IMR-90 (cell line): ENCODE results near the gene MIER1. TPM values are rescaled to one million over a fixed set of nuclear protein-coding genes. Genes with fewer than 3 reads are reported as not detected.

Experiments
- ATAC-seq: fragments of 200-7000 bp; cut with Tn5 transposase; 2 replicates; pipeline ENCODE4 v1.9.1; 2020; ENCODE audit warnings: low read depth, mild to moderate bottlenecking, moderate library complexity
- BruUV-seq: library from RNA; stranded (reverse); fragments of 400-500 nt; replicated peaks from 2 replicates; lab custom pipeline; 2021; lab: Mats Ljungman, UMichigan
- CTCF ChIA-PET: fragments of 300-600 bp; formaldehyde crosslinking; extraction: SDS; loops from one replicate; lab custom pipeline; 2021; ENCODE audit warnings: antibody characterized with exemption; lab: Yijun Ruan, JAX
- POLR2A ChIA-PET: fragments of 300-600 bp; sonication (Branson Sonifier 250); formaldehyde crosslinking; loops from one replicate; lab custom pipeline; 2022; ENCODE audit warnings: antibody characterized with exemption; ENCODE audit not compliant: unreplicated experiment; lab: Charles Lee
- DNase-seq: peaks from one replicate; pipeline ENCODE4 v3.0.0; 2013
- H2AFZ ChIP-seq: replicated peaks from 2 replicates; pipeline ENCODE3; 2013; ENCODE audit warnings: low read length, mild to moderate bottlenecking; ENCODE audit not compliant: poor library complexity
- H2AK5ac ChIP-seq: 2 replicates; pipeline ENCODE4 v1.6.1; 2013; ENCODE audit warnings: low read depth, low read length, inconsistent platforms
- H2AK9ac ChIP-seq: replicated peaks from 2 replicates; pipeline ENCODE3; 2013; ENCODE audit warnings: mild to moderate bottlenecking, low read depth, low read length, moderate library complexity; ENCODE audit not compliant: poor library complexity
- H2BK120ac ChIP-seq: 2 replicates; pipeline ENCODE4 v1.6.1; 2013; ENCODE audit warnings: low read depth, low read length, inconsistent platforms
- H2BK15ac ChIP-seq: 3 replicates; pipeline ENCODE4 v1.6.1; 2013; ENCODE audit warnings: low read depth, low read length, inconsistent platforms
- H2BK20ac ChIP-seq: 2 replicates; pipeline ENCODE4 v1.6.1; 2013; ENCODE audit warnings: low read depth, mild to moderate bottlenecking, inconsistent platforms, low read length, moderate library complexity
- H2BK5ac ChIP-seq: 2 replicates; pipeline ENCODE4 v1.6.1; 2013; ENCODE audit warnings: mild to moderate bottlenecking, low read depth, low read length, inconsistent platforms; ENCODE audit not compliant: poor library complexity, severe bottlenecking
- H3K14ac ChIP-seq: replicated peaks from 2 replicates; pipeline ENCODE4 v1.6.1; 2013; ENCODE audit warnings: low read depth, low read length, inconsistent platforms
- H3K18ac ChIP-seq: 2 replicates; pipeline ENCODE4 v1.6.1; 2013; ENCODE audit warnings: low read depth, low read length, control low read depth
- H3K23ac ChIP-seq: 2 replicates; pipeline ENCODE4 v1.6.1; 2013; ENCODE audit warnings: low read depth, low read length, inconsistent platforms
- H3K27ac ChIP-seq: 2 replicates; pipeline ENCODE4 v1.5.1; 2013; ENCODE audit warnings: mild to moderate bottlenecking, control low read depth, low read length; ENCODE audit not compliant: insufficient read depth
- H3K27me3 ChIP-seq: 2 replicates; pipeline ENCODE4 v1.6.1; 2013; ENCODE audit warnings: low read length; ENCODE audit not compliant: control insufficient read depth, insufficient read depth
- H3K36me3 ChIP-seq: 2 replicates; pipeline ENCODE4 v1.6.1; 2013; ENCODE audit warnings: low read length, mixed read lengths; ENCODE audit not compliant: control insufficient read depth, insufficient read depth
- H3K4ac ChIP-seq: 2 replicates; pipeline ENCODE4 v1.6.1; 2013; ENCODE audit warnings: low read depth, low read length, inconsistent platforms
- H3K4me1 ChIP-seq: 2 replicates; pipeline ENCODE4 v1.6.1; 2013; ENCODE audit warnings: low read length, mixed read lengths; ENCODE audit not compliant: control insufficient read depth, insufficient read depth
- H3K4me2 ChIP-seq: 2 replicates; pipeline ENCODE4 v1.6.1; 2013; ENCODE audit warnings: low read depth, mild to moderate bottlenecking, control low read depth, low read length, moderate library complexity
- H3K4me3 ChIP-seq: 2 replicates; pipeline ENCODE4 v1.5.1; 2013; ENCODE audit warnings: low read depth, mild to moderate bottlenecking, control low read depth, low read length, moderate library complexity; ENCODE audit not compliant: insufficient read depth
- H3K56ac ChIP-seq: 2 replicates; pipeline ENCODE4 v1.6.1; 2013; ENCODE audit warnings: low read length, inconsistent platforms; ENCODE audit not compliant: insufficient read depth; ENCODE audit errors: extremely low read depth
- H3K79me1 ChIP-seq, 2 experiments: 2 replicates each; pipeline ENCODE4 v1.6.1; 2013; ENCODE audit warnings: low read length in 2 of 2, inconsistent platforms in 1 of 2, low read depth in 1 of 2
- H3K9ac ChIP-seq: 2 replicates; pipeline ENCODE4 v1.6.1; 2013; ENCODE audit warnings: low read depth, low read length, control low read depth
- H3K9me1 ChIP-seq: 2 replicates; pipeline ENCODE4 v1.6.1; 2013; ENCODE audit warnings: low read length, inconsistent platforms; ENCODE audit not compliant: insufficient read depth
- H3K9me3 ChIP-seq: 2 replicates; pipeline ENCODE4 v1.6.1; 2013; ENCODE audit warnings: low read length; ENCODE audit not compliant: control insufficient read depth, insufficient read depth
- H4K20me1 ChIP-seq: 2 replicates; pipeline ENCODE4 v1.6.1; 2013; ENCODE audit warnings: low read length, inconsistent platforms; ENCODE audit not compliant: insufficient read depth
- H4K5ac ChIP-seq: 2 replicates; pipeline ENCODE4 v1.6.1; 2013; ENCODE audit warnings: mild to moderate bottlenecking, low read depth, low read length, control low read depth
- H4K8ac ChIP-seq, 2 experiments: 2 replicates each; pipeline ENCODE4 v1.6.1; 2013; ENCODE audit warnings: low read depth in 2 of 2, low read length in 2 of 2, control low read depth in 1 of 2, inconsistent platforms in 1 of 2
- H4K91ac ChIP-seq: 2 replicates; pipeline ENCODE4 v1.6.1; 2013; ENCODE audit warnings: low read depth, low read length, inconsistent platforms; ENCODE audit not compliant: insufficient read depth
- CEBPB ChIP-seq: IDR thresholded peaks from 2 replicates; pipeline ENCODE4 v1.6.1; 2012; ENCODE audit warnings: low read depth, low read length, improper control_type of control experiment
- CHD1 ChIP-seq: IDR thresholded peaks from 2 replicates; pipeline ENCODE4 v1.6.1; 2012; ENCODE audit warnings: low read depth, low read length, improper control_type of control experiment
- ELK1 ChIP-seq: fragments of 150-350 bp; IDR thresholded peaks from 2 replicates; pipeline ENCODE4 v1.6.1; 2016; ENCODE audit warnings: low read depth, mild to moderate bottlenecking, low read length, moderate library complexity, borderline replicate concordance
- FOS ChIP-seq: fragments of 150-350 bp; IDR thresholded peaks from 2 replicates; pipeline ENCODE4 v1.6.1; 2016; ENCODE audit warnings: low read depth, low read length
- MXI1 ChIP-seq: IDR thresholded peaks from 2 replicates; pipeline ENCODE4 v1.6.1; 2012; ENCODE audit warnings: low read depth, mild to moderate bottlenecking, low read length, moderate library complexity, borderline replicate concordance
- POLR2A ChIP-seq: IDR thresholded peaks from 2 replicates; pipeline ENCODE4 v1.6.1; 2012; ENCODE audit warnings: mild to moderate bottlenecking, low read depth, low read length
- RAD21 ChIP-seq: IDR thresholded peaks from 2 replicates; pipeline ENCODE4 v1.6.1; 2012; ENCODE audit warnings: low read length, improper control_type of control experiment
- RCOR1 ChIP-seq: IDR thresholded peaks from 2 replicates; pipeline ENCODE4 v1.6.1; 2012; ENCODE audit warnings: mild to moderate bottlenecking, low read length, improper control_type of control experiment; ENCODE audit not compliant: insufficient replicate concordance
- RFX5 ChIP-seq: IDR thresholded peaks from 2 replicates; pipeline ENCODE4 v1.8.0; 2012; ENCODE audit warnings: low read depth, mild to moderate bottlenecking, low read length, moderate library complexity
- SMC3 ChIP-seq: fragments of 150-350 bp; IDR thresholded peaks from 2 replicates; pipeline ENCODE4 v1.6.1; 2016; ENCODE audit warnings: low read depth, mild to moderate bottlenecking, antibody characterized with exemption, low read length, moderate library complexity
- WGBS, 2 experiments: methylation state at CpG; one replicate each; pipeline versions ENCODE4 v1.1.5 to v1.1.7; 2013; ENCODE audit warnings: missing lambda C conversion rate in 2 of 2; ENCODE audit not compliant: insufficient read length in 1 of 2; ENCODE audit errors: extremely low coverage in 2 of 2; 5-methylcytosine and 5-hydroxymethylcytosine counted together
- dilution Hi-C: fragments of 300-500 bp; cut with HindIII; formaldehyde crosslinking; loops from one replicate; pipeline ENCODE4 v1.14.3; 2018; ENCODE audit warnings: low sequenced_read_pairs; ENCODE audit not compliant: unreplicated experiment
- in situ Hi-C: fragments of 300-500 bp; cut with MboI; formaldehyde crosslinking; loops from 3 replicates; pipeline ENCODE4 v1.14.3; 2019; ENCODE audit warnings: low sequenced_read_pairs, inconsistent platforms, mixed read lengths
- intact Hi-C: fragments of 100-400 bp; cut with micrococcal nuclease; formaldehyde crosslinking; loops from 2 replicates; pipeline ENCODE4 v1.10.0; 2022
- polyA plus RNA-seq, 3 experiments: library from polyadenylated mRNA; depleted of rRNA; stranded (reverse); fragments of >200 nt; gene quantifications; 2 replicates each; pipeline ENCODE4 v1.2.3, GENCODE V29; 2012; ENCODE audit warnings: low replicate concordance in 1 of 3
- total RNA-seq: library from RNA; depleted of rRNA; stranded (reverse); fragments of >200 nt; gene quantifications from 2 replicates; pipeline ENCODE4 v1.2.3, GENCODE V29; 2012

The MIER1 gene
- total and polyA plus RNA-seq, 2 of the 4 experiments (the other 2 are of a cell fraction), result 5.0 to 11.5 TPM

- no peaks in the 10 kb centered on the region for H3K4me1 ChIP-seq
- no peak overlapping the region for H3K18ac ChIP-seq
- no peak overlapping the region for H2BK120ac ChIP-seq
- no peak overlapping the region for H2BK20ac ChIP-seq
- ATAC-seq, result no peak
- dilution Hi-C loops, result no loop called here
- H3K14ac ChIP-seq, result no peak overlapping the region
- ChIA-PET CTCF (no interaction called here), POLR2A (no interaction called here)
- H2BK5ac ChIP-seq, result no peak overlapping the region
- TF ChIP-seq CEBPB, result no peak
- TF ChIP-seq RFX5, result no peak
- no peak for TF ChIP-seq RAD21
- TF ChIP-seq FOS, result no peak
- TF ChIP-seq CHD1, result no peak
- no peak for TF ChIP-seq POLR2A
- no peak for TF ChIP-seq MXI1
- no peak for TF ChIP-seq RCOR1
- no peak for TF ChIP-seq SMC3
- no peak for TF ChIP-seq ELK1
- H4K8ac ChIP-seq, result no peak overlapping the region
- H2AK9ac ChIP-seq, result no peak overlapping the region
- no peaks in the 10 kb centered on the region for H3K9me3 ChIP-seq
- no peak for DNase-seq
- no CpG with 5 or more reads among the region's 1 CpG for WGBS, 2 experiments
- no peak overlapping the region for H2AFZ ChIP-seq
- H3K27ac ChIP-seq, result no peak overlapping the region
- peaks cover 2% of the 10 kb centered on the region; the same call in 1 of the 2 replicates for H3K9me1 ChIP-seq
- no peaks in the 10 kb centered on the region for H4K20me1 ChIP-seq
- no peak overlapping the region for H3K4me2 ChIP-seq
- no peak overlapping the region for H3K4me3 ChIP-seq
- H3K36me3 ChIP-seq, result no peaks in the 10 kb centered on the region
- H3K4ac ChIP-seq, result no peak overlapping the region
- H3K56ac ChIP-seq, result no peak overlapping the region
- H3K23ac ChIP-seq, result no peak overlapping the region
- H3K79me1 ChIP-seq, result no peaks in the 10 kb centered on the region
- in situ Hi-C loops, result no loop called here
- H3K9ac ChIP-seq, result no peak overlapping the region
- no peak overlapping the region for H2BK15ac ChIP-seq
- no peak overlapping the region for H4K91ac ChIP-seq
- no peak overlapping the region for H2AK5ac ChIP-seq
- intact Hi-C loops, result no loop called here
- H4K5ac ChIP-seq, result no peak overlapping the region
- no peaks in the 10 kb centered on the region for H3K27me3 ChIP-seq
- no TSS peak for BruUV-seq
Observed at GRCh38 chr1:66890621-66891020, 34.2 kb upstream of the MIER1 start.
